HL-60/S4 treated with phorbol 12-myristate 13-acetate at 8.2 ng/mL for 4 days and 3 days (cell line): ENCODE measurements around the gene PTPRQ.
"Not testable (repeated sequence)": the region's sequence is repeated elsewhere in the genome, so short reads cannot be mapped to it uniquely, and the experiment has no call there.

Experiments
- in situ Hi-C: fragments of 300-500 bp; cut with MboI; formaldehyde crosslinking; loops from 2 replicates; pipeline ENCODE4 v1.15.0; 2022; ENCODE audit warnings: low sequenced_read_pairs

Gene PTPRQ

DNA sequence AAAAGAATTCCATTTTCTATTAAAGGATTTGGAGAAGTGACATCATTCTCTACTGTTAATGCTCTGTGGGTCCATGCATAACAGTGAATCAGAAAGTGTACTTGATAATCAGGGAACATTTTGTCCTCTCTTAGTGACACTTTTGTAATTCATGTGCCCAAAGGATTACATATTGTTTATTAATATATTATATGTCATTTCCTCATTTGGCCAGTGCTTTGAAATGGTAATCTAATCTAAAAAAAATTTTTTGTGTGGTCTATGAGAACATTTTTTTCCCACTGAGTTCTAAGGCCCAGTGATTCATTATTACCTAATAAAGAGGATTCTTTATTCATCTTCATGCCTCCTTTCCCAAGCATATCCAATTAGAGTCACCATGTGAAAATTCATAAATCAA is 183.7 kb downstream of the PTPRQ start:
- in situ Hi-C loops = no loop called here

DNA sequence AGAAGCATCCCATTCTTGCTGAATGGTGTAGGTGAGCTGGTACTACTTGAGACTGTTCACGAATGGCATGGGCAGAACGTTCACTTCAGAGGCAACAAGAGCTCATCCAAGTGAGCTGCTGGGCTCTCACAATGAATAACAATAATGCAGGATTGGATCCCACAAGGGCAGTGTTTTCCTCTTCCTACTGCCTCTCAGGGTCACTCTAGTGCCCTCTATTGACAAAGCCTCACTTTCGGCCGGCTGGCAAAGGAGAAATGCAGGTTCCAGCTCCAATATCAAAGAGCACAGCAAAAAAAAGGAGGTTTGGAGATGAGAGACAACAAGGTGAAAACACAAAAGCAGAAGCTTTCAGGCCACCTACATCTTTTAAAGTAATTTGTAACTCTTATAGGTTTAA is 188.8 kb downstream of the PTPRQ start:
- in situ Hi-C loops = no loop called here

DNA sequence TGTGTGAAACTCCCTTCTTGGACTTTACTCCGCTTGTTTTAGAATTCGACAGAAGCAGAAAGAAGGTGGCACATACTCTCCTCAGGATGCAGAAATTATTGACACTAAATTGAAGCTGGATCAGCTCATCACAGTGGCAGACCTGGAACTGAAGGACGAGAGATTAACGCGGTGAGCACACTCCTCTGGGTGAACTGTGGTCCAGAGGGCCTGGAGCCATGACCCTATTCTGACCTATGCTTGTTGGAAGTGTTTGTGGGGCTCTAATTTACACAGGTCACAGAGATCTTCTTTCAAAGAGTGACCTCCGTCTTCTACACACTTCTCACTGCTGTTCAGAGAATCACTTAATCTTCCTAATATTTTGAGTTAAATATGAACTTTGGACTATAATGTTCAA is 190.9 kb downstream of the PTPRQ start:
- in situ Hi-C loops = no loop called here

DNA sequence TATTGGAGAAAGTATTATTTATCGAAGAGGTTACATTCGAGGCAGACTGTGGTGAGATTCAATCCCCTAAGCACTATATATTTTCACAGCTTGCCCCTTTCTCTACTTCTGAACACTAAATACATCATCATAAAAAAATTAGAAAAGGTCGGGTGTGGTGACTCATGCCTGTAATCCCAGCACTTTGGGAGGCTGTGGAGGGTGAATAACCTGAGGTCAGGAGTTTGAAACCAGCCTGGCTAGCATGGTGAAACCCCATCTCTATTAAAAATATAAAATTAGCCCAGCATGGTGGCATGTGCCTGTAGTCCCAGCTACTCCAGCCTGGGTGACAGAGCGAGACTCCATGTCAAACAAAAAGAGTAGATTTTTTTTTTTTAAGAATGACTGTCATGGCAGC is 192.8 kb downstream of the PTPRQ start:
- in situ Hi-C loops = no loop called here

DNA sequence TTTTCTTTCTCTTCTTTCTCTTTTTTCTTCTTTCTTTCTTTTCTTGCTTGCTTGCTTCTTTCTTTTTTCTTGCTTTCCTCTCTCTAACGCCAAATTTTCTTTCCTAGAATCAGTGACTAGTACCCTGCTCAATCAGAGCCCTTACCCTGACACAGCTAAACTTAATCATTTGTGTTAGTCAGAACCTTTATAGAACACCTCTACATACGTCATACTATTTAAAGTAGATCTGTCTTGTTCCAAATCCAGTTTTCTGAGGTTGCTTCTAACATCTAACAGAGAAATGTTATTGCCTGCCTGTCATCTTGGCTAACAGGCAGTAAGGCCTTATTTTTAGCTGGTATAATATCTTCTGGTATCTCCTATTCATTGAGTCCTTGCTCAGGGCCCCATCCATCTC is 197.9 kb downstream of the PTPRQ start:
- in situ Hi-C loops = no loop called here

DNA sequence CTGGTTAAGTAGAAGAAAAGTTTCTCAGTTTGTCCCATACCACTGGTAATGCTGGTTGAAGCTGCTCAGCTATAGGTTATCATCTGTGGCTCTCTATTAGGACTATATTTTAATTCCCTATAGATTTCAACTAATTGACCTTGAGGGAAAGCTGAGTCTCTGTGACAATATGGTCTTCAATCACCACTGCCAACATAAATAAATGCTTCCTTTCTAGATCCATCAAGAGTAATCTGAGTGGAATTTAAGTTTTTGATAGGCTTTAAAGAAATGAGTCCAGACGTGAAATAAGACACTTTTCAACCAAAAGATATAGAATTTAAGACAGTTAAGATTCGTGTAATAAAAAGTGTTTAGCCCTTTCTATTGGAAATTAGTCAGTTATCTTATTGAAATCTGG is 199.9 kb downstream of the PTPRQ start:
- in situ Hi-C loops = no loop called here

DNA sequence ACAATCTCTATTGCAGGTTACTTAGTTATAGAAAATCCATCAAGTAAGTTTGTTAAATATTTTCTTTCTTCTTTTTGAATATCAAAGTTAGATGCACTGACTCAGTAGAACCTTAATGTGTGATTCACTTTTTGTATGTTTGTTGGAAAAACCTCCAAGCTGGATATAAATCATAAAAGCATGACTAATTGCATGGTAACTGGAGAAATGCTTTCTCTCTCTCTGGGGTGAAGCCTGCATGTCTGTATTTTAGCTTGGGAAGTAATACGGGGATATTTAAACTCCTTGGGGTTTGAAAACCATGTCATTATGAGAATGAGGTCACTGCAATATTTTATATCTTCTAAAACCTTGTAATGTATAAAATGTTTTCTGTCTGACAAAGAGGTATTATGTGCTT is 204.8 kb downstream of the PTPRQ start:
- in situ Hi-C loops = no loop called here

DNA sequence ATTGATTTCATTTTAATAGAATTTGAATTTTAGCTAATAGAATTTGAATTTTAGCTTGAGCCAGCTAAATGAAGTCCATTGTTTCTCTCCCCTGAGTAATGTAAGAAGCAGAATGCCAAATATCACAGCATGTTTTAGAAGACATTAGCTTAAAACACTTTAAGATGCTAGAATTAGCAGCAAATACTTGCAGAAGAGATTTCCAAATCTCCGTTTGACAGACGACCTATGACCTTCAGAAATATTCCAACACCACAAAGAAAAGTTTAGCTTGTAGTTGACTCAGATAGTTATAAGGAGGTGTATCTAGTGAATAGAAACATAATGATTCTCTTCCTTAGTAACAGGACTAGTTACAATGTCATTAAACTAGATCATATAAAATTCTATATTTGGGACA is 211.7 kb downstream of the PTPRQ start:
- in situ Hi-C loops = no loop called here

DNA sequence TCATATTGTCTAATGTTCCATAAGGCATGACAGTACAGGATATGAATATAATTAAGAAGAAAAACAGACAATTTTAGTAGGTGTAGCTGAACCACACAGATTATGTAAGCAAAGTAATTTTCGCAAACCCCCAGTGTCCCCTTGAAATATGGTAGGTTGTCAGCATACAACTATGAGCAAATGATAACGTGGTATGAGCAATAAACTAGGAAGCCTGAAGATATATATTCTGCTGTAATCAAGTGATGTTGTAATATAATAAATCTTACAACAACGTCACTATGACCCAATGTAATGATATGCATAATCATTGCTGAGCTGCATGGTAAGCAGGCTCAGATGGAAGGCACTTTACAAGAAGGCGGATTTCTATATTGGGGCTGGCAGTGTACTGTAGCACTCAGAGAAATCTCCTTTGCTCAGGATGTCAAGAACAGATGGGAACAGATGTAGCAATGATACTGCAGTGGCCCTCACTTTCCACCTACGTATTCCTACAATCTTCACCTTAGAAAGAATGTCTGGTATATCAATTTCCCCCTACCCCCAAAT is 215.6 kb downstream of the PTPRQ start:
- in situ Hi-C loops = no loop called here

DNA sequence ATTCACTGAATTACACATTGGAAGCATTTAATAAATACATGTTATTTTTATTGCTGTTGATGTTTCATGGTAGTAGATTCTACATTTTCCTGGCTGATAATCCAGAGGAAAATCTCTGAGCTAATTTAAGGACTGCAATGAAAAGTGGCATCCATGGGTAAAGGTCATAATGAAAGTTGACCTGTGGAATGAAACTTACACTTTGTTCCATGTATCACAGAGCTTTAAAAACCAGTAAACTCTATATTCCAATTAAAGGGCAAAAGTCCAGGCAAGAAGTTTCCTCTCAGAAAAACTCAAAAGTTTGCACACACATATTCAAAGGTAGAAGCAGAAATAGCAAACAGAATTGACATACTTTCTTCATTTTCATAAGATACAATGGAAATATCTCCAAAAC is 218.6 kb downstream of the PTPRQ start:
- in situ Hi-C loops = no loop called here

DNA sequence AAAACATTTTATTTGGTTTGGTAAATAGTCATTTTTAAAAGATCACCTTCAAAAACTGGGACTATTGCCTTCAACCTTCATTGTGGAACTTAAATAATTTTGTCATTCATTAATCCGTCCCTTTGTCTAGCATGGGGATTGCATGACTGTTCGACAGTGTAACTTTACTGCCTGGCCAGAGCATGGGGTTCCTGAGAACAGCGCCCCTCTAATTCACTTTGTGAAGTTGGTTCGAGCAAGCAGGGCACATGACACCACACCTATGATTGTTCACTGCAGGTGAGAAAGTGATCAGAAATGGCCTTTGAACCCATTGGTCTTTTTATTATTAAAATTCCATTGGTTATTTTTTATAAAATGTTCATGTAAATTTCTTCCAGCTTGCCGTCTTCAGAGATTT is 226.2 kb downstream of the PTPRQ start:
- in situ Hi-C loops = no loop called here

DNA sequence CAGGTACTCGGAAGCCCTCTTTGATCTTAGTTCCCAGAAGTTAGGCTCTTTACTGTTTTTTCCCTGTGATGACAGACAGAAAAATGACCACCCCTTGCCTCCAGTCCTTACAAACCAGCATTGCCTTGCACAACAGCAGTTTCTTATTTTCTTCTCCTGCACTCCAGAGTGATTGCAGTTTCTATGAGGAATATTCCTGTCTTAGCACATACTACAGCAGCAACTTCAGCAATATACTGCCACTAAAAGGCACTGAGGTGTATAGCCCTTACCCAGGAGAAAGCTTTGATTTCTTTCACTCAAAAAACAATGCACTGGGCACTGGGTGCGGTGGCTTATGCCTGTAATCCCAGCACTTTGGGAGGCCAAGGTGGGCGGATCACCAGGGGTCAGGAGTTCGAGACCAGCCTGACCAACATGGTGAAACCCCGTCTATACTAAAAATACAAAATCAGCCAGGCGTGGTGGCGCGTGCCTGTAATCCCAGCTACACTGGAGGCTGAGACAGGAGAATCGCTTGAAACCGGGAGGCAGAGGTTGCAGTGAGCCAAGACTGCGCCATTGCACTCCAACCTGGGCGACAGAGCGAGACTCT is 232.1 kb downstream of the PTPRQ start:
- in situ Hi-C loops = not testable (repeated sequence)

DNA sequence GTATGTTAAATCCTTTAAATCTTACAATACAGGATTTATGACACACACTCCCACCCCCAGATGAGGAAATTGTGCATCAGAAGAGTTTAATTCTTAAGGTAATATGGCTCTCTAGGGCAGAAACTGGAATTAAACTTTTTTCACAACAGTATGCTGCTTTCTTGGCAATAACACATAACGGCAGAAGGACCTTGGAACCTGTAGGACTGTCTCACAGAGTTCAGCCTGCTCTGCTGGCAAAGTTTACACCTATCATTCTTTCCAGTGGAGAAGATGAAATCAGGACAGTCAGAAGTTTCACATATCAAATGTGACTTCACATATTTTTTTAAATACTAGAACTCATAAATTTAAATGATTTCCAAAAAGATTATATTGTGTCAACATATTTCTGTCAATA is 232.8 kb downstream of the PTPRQ start:
- in situ Hi-C loops = no loop called here

DNA sequence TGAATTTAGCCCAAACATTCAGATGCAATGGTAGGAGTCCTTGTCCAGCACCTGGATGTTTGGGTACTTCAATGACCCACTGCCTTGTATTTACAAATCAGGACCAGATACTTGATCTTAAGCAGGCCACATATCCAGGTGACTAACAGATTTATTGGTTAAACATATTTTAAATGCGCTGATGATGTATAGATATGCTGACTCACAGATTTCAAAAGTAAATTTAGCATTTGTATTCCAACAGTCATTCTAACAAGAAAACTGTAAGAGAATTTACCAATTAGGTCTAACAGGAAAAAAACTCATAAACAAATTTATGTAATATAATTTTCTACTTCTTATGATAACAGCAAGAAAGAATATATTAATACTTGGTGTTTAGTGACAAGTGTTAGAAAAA is 234.0 kb downstream of the PTPRQ start:
- in situ Hi-C loops = no loop called here

DNA sequence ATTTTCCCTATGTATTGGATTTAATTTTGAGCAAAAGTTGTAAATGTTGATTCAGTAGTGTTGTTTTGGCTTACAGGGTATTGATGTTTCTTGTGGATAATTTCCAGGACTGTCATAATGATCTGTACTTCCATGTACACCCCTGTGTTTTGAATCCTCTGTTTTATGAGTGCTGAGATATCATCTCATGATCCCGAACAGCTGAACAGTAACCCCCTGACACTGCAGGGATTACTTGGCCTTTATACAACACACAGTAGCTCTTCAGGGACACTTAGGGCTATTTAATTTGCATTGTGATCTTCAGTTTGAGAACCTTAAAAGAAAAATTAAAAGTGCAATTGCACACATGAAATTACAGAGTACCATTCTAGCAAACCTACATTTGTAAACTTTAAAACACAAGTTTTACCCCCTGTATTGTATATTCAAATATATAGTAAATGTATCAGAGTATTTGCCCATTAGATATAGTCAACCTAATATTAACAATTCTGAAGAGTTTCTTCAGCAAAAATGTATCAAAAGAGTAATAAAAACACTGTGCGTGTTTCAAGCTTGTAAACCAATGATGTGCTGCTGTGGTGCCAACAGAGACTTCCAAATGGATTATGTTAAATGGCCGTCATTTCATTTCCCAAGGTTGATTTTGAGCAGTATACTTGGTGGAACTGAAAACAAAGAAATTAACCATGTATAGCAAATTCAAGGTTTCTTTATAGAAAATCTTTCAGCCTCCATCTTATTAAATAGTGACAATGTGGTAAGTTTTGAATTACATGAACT is 235.5 kb downstream of the PTPRQ start:
- in situ Hi-C loops = no loop called here

DNA sequence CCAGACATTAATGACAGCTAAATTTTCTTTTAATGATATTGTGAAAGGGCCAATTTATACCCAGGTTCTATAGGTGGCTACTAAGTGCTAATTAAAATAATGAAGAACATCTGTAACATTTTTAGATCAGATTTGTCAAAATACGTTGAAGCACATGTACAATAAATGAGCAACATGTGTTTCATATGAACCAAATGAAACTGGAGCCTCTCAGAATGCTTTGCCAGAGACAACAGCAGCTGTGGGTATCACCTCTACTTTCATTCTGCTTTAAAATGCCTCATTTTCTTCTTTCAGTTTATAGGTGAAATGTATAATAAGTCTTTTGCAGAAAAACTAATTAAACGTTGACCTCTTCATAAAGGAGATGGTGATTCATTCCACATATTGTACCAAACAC is 237.3 kb downstream of the PTPRQ start:
- in situ Hi-C loops = no loop called here

DNA sequence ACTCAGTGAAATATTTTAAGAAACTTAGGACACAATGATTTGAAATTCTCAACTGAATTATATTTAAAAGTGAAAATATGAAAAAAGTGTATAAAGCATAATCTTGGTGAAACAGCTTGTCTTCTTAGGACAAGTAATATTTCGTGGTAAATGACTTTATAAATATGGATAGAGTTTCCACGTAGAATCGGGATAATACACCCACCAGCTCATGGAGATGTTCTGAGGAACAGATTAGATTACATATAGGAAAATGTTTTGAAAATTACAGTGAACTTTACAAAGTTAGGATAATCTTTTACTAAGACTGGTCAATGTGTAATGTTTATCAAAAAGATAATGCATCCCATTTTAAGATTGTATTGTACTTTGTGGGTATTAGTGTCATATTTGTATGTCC is 237.8 kb downstream of the PTPRQ start:
- in situ Hi-C loops = no loop called here

DNA sequence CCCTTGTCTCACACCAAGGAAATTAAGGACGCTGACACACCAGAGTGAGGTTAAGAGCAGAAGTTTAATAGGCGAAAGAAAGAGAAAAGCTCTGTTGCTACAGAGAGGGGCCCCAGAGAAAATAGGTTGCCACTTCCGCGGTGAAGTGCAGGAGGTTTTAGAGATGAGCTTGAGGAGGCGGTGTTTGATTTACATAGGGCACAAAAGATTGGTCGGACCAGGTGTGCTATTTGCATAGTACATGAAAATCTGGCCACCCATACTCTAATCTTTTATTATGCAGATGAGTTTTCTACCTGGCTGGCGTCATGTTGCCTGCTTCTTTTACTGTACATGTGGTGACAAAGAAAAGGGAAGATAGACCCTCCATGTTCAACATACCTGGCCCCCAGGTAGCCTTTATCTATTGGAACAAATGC is 240.1 kb downstream of the PTPRQ start:
- in situ Hi-C loops = no loop called here

DNA sequence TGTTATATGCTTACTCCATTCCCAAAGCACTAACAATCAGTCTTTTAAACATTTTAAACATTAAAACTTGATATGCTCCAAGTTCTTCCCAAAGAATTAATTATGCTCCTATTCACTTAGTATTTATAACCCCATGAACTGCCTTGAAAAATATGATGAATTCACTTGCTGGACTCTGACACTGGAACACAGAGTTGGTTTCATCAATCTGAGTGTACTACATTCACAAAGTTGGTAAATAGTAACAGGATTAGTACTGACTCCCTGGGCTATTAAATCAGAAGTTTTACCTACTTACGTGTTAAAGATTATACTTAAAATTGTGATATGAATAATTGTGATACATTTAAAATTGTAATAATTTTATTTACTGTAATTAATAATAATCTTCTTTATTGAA is 246.1 kb downstream of the PTPRQ start:
- in situ Hi-C loops = no loop called here

DNA sequence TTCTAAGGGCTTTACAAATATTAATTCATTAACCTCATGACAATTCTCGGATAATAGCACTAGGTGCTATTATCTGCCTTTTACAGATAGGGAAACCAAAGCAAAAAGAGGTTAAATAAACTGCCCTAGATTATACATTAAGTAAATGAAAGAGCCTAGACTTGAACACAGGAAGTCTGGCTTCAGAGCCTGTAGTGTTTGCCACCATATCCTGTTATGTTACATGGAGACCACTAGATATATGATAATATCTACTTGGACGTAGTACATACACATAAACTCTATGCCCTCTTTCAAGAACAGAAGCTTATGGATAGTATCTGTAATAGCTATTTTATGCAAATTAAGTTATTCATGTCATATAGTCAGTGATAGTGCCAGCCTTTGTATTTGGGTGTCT is 246.5 kb downstream of the PTPRQ start:
- in situ Hi-C loops = no loop called here

DNA sequence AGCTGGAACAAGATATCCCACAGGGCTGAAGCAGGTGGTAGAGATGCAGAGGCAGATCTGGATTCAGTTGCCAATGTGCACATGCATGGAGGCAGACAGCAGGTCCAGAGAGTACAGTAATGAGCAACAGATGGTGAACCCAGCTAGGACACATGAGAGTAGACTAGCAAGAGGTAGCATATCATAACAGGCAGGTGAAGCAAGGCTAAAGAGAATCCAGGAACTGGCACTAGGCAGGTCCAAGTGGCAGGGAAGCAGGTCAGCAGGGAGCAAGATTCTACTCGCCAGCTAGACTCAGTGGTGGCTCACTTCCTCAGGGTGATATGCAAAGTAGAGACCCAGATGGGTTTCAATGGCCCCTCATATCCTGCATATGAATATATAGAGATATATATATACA is 248.1 kb downstream of the PTPRQ start:
- in situ Hi-C loops = no loop called here

DNA sequence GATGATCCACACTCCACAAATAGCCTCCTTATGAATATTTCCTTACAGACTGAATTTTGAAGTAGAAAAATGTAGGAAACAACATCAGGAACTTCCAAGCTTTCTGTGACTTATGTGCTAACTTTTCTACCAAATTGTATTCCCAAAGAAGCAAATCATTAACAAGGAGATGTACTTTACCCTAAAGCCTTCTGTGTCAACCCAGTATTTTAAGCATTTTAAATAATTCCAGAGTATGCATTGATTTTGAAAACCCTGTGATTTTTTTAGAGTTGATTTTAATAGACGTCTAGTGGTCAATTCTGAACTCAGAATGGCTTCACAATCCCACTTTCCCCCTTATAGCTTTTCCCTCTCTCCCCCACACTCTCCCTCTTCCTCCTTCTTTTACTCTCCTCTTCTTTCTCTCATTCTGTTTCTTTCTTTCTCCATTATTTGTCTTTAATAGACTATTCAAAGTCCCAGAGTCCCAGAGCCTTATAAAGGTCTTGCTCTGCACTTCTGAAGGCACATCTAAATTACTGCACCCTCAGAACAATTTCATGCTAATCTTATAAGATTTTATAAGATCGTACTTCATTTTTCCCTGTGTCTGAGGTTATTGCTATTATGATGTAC is 253.3 kb downstream of the PTPRQ start:
- in situ Hi-C loops = no loop called here
